Osteocyte (in vitro differentiated cells): ENCODE data around the gene CAV3. TPM values are rescaled to one million over a fixed set of nuclear protein-coding genes. Genes with fewer than 3 reads are reported as not detected.
"Not testable (repeated sequence)": the region's sequence is repeated elsewhere in the genome, so short reads cannot be mapped to it uniquely, and the experiment has no call there.

Experiments used
- DNase-seq: peaks from one replicate; pipeline ENCODE4 v3.0.0; 2021; ENCODE audit warnings: mixed read lengths; ENCODE audit not compliant: unreplicated experiment; ENCODE audit errors: extremely low spot score
- H3K27ac Mint-ChIP-seq: one replicate; pipeline ENCODE4 v1.8.0; 2021; ENCODE audit warnings: mild to moderate bottlenecking, mixed read lengths; ENCODE audit not compliant: unreplicated experiment
- H3K27me3 Mint-ChIP-seq: one replicate; pipeline ENCODE4 v1.8.0; 2021; ENCODE audit warnings: mixed read lengths; ENCODE audit not compliant: unreplicated experiment
- H3K36me3 Mint-ChIP-seq: one replicate; pipeline ENCODE4 v1.8.0; 2021; ENCODE audit warnings: mixed read lengths; ENCODE audit not compliant: unreplicated experiment
- H3K4me1 Mint-ChIP-seq: one replicate; pipeline ENCODE4 v1.8.0; 2021; ENCODE audit warnings: mixed read lengths; ENCODE audit not compliant: unreplicated experiment
- H3K4me3 Mint-ChIP-seq: one replicate; pipeline ENCODE4 v1.8.0; 2021; ENCODE audit warnings: mild to moderate bottlenecking, moderate library complexity, mixed read lengths; ENCODE audit not compliant: unreplicated experiment
- H3K9me3 Mint-ChIP-seq: one replicate; pipeline ENCODE4 v1.8.0; 2021; ENCODE audit warnings: mixed read lengths; ENCODE audit not compliant: unreplicated experiment
- long read RNA-seq: library from polyadenylated mRNA; unstranded; transcript quantifications from one replicate; pipeline ENCODE4 v2.0.0, GENCODE V29; 2021
- total RNA-seq: library from RNA; stranded (reverse); gene quantifications from 2 replicates; pipeline ENCODE4 v1.2.1, GENCODE V29; 2021
- TF ChIP-seq, protein P1 (sequence below): fragments of 200-600 bp; sonication (generic); IDR thresholded peaks from 2 replicates; pipeline ENCODE4 v1.5.0; 2021; ENCODE audit warnings: antibody characterized with exemption, mild to moderate bottlenecking, moderate library complexity

CAV3 gene
- total RNA-seq, result not detected in 2 replicates
- long read RNA-seq, partial matches to known transcripts, result 0 of 1 reads
- long read RNA-seq, other reads (novel, unspliced or antisense), result 1 of 1 reads

DNA sequence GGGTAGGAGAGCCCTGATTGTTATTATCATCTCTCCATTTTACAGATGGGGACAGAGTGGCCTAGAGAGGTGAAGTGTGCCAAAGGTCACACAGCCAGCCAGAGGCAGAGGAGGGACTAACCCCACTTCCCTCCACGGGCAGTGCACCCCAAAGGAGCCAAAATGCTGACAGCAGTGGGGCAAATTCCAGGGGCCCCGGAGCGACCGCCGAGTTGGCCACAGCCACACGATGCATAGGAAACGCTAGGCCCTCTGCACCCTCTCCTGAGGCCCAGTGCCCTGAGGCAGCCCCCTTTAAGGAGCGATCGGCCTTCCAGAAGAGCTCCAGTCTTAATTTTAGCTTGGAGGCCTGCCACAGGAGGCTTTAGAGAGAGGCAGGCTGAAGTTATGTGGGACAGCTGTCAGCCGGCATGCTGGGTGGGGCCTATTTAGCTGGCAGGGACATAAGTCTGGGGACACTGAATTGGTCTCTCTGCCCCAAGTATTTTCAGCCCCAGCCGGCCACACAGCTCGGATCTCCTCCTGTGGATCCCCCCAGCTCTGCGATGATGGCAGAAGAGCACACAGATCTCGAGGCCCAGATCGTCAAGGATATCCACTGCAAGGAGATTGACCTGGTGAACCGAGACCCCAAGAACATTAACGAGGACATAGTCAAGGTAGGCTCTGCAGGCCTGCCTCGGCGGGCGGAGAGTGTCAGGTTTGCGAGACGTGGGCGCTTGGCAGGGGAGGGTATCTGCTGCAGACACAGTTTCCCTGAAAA lies at the start of gene CAV3:
Gene CAV3 (plus strand): TSS at position 471 of the 763 bp plus-strand sequence. CDS start 75 bp downstream, at position 546.
- H3K27ac Mint-ChIP-seq, result no peak within 1 kb of the TSS
- DNase-seq, result no peak

DNA sequence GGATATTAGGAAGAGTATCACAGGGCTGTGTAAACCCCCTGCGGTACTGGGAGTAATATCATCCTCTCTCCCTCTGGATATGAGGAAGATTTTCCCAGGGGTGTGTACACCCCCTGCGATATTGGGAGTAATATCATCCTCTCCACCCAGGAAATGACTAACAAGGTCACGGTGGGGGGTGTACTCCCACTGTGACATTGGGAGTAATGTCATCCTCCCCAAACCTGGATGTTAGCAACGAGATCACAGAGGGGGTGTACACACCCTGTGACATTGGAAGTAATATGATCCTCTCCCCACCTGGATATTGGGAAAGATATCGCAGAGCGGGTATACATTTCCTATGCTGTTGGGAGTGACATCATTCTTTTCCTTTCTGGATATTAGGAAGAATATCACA lies 48.6 kb upstream of the CAV3 start:
- not testable (repeated sequence) for DNase-seq, H3K27me3 Mint-ChIP-seq, H3K36me3 Mint-ChIP-seq, H3K4me1 Mint-ChIP-seq, H3K9me3 Mint-ChIP-seq, H3K4me3 Mint-ChIP-seq, H3K27ac Mint-ChIP-seq

More for the DNA sequence above, at the start of gene CAV3:
- Mint-ChIP-seq H3K36me3 (no peaks in the 10 kb centered on the region), H3K4me1 (peaks cover 2% of the 10 kb centered on the region), H3K27me3 (no peaks in the 10 kb centered on the region), H3K4me3 (no peak within 1 kb of the TSS), H3K9me3 (no peaks in the 10 kb centered on the region)
- TF ChIP-seq, protein P1, sequence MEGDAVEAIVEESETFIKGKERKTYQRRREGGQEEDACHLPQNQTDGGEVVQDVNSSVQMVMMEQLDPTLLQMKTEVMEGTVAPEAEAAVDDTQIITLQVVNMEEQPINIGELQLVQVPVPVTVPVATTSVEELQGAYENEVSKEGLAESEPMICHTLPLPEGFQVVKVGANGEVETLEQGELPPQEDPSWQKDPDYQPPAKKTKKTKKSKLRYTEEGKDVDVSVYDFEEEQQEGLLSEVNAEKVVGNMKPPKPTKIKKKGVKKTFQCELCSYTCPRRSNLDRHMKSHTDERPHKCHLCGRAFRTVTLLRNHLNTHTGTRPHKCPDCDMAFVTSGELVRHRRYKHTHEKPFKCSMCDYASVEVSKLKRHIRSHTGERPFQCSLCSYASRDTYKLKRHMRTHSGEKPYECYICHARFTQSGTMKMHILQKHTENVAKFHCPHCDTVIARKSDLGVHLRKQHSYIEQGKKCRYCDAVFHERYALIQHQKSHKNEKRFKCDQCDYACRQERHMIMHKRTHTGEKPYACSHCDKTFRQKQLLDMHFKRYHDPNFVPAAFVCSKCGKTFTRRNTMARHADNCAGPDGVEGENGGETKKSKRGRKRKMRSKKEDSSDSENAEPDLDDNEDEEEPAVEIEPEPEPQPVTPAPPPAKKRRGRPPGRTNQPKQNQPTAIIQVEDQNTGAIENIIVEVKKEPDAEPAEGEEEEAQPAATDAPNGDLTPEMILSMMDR, result no peak

DNA sequence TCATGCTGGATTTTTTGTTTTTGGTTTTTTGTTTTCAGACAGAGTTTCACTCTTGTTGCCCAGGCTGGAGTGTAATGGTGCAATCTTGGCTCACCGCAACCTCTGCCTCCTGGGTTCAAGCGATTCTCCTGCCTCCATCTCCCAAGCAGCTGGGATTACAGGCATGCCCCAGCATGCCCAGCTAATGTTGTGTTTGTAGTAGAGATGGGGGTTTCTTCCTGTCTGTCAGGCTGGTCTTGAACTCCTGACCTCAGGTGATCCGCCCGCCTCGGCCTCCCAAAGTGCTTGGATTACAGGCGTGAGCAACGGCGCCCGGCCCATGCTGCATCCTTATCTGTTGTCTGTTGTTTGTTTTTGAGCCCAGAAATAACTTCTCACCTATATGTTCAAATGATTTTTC lies 42.3 kb upstream of the CAV3 start:
- not testable (repeated sequence) for H3K4me1 Mint-ChIP-seq, H3K9me3 Mint-ChIP-seq, DNase-seq, H3K4me3 Mint-ChIP-seq, H3K27me3 Mint-ChIP-seq, H3K36me3 Mint-ChIP-seq, H3K27ac Mint-ChIP-seq

DNA sequence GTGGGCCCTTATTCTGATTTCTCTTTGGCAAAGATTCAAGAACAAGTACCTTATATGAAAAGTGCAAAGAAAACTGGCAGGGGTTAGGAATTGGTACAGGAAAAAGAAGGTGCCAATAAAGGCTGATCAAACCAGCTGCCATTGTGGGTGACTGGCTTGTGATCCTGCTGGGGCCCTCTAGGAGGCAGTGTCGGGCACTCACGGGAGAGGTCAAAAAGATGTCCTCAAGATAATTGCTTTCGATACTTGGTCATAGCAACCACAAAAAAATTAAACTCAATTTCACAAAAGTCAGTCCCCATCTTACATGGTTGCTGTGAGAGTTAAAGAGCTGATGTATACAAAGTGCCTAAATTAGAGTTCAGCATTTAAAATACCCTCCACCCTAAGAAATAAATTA lies 31.0 kb upstream of the CAV3 start:
- Mint-ChIP-seq H3K9me3 (peaks cover 5% of the 10 kb centered on the region), H3K27ac (no peak overlapping the region), H3K4me1 (no peaks in the 10 kb centered on the region), H3K4me3 (no peak overlapping the region), H3K36me3 (no peaks in the 10 kb centered on the region), H3K27me3 (no peaks in the 10 kb centered on the region)
- DNase-seq, result no peak
- TF ChIP-seq, protein P1, result peak; percentile 38

DNA sequence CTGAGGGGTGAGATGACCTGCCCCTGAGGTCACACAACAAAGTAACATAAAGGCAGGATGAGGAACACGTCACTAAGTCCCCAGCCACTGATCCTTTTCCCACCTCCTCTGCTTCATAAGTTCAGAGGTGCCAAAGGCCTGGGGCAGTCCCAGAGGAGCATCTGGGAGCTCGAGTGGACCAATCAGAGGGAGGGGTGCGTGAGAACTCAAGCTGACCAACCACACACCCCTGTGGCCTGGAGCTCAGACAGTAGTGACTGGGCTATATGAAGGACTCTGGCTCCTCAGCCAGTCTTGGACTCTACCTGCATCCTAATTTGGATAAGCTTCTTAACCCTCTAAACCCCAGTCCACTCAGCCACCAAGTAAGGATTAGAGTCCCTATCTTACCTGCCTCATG lies 28.0 kb upstream of the CAV3 start:
- TF ChIP-seq, protein P1, result no peak
- H3K9me3 Mint-ChIP-seq, result peaks cover 5% of the 10 kb centered on the region
- no peak overlapping the region for H3K4me3 Mint-ChIP-seq
- H3K36me3 Mint-ChIP-seq, result no peaks in the 10 kb centered on the region
- peaks cover 3% of the 10 kb centered on the region for H3K4me1 Mint-ChIP-seq
- no peaks in the 10 kb centered on the region for H3K27me3 Mint-ChIP-seq
- H3K27ac Mint-ChIP-seq, result no peak overlapping the region
- no peak for DNase-seq

DNA sequence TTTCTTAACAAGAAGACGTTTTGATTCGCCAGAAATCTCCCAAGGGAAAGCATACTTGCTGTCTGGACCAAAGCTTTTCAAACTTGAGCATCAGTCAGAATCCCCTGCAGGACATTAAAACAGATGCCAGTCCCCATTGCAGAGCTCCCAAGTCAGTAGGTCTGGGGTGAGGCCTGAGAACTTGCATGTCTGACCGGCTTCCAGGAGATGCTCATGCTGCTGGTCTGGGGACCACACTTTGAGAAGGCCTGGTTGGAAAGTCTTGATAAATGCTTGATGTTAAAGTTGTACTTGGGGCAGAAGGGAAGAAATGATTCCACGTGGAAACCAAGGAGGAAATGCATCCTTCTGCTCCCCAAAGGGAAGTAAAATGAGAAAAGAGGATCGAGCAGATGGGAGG lies 24.3 kb upstream of the CAV3 start:
- TF ChIP-seq, protein P1, result no peak
- H3K27ac Mint-ChIP-seq, result no peak overlapping the region
- DNase-seq, result no peak
- H3K36me3 Mint-ChIP-seq, result no peaks in the 10 kb centered on the region
- no peak overlapping the region for H3K4me3 Mint-ChIP-seq
- H3K9me3 Mint-ChIP-seq, result peaks cover 5% of the 10 kb centered on the region
- H3K4me1 Mint-ChIP-seq, result peaks cover 28% of the 10 kb centered on the region
- H3K27me3 Mint-ChIP-seq, result no peaks in the 10 kb centered on the region
